ENCODE data around the gene ALK. TPM values are rescaled to one million over a fixed set of nuclear protein-coding genes. Genes with fewer than 3 reads are reported as not detected.

ALK gene
- total RNA-seq, 1 experiment from 2014 or later, result not detected

DNA sequence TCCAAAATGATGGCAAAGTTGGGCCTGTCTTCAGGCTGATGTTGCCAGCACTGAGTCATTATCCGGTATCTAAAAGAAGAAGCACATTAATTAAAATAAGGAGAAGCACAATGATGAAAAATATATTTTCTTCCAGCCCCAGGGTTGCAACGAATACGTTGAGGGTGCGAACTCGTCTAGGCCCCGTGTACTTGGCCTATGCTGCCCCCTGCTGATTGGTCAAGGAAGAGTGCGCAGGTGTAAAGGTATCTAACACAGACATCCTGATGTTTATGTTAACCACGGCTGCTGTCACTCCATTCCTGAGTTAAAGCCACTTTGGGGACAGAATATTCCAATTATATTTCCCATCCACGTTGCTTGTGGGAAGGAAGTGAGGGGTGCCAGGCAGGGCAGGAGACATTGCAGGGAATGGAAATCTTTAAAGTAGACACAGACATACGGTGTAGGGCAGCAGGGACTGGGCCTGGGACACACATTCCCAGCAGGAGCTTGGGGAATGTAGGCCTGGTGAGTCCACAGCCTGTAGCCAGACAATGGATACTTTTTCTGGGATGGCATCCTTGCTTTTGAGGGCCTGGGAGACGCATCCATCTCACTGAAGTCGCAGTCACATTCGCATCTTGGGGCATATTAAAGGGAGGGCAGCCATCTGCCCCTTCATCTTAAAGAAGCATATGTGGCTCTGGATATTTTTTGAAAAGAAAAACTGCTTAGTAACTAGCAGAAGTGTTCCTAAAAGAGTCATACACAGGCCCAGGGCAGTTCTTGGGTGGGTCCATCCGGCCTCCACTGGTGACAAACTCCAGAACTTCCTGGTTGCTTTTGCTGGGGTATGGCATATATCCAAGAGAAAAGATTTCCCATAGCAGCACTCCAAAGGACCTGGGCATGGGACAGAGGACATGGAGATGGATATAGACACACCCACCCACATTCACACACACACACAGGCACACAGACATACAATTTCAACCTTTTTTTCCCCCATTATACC lies 724.3 kb downstream of the ALK start:
- peak; percentile 30 for DNase-seq (ENCODE audit: low spot score)

DNA sequence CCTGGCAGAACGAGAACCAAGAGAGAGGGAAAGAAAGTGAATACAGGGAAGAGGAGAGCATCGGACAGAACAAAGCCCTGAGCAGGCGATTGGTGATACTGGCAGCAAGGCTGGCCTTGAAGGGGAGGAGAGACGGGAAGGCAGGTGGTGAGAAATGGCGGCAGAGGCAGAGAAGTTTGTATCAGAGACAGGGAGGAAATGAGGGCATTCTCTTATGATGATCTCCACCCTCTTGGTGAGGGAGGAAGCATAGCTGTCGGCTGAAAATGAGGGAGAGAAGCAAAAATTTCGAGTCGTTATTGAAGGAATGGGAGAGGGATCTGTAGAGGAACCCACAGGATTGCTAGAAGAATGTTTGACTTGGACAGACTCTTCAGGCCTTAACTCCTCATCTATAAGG lies 725.6 kb downstream of the ALK start:
- DNase-seq (ENCODE audit: low spot score), result no peak

DNA sequence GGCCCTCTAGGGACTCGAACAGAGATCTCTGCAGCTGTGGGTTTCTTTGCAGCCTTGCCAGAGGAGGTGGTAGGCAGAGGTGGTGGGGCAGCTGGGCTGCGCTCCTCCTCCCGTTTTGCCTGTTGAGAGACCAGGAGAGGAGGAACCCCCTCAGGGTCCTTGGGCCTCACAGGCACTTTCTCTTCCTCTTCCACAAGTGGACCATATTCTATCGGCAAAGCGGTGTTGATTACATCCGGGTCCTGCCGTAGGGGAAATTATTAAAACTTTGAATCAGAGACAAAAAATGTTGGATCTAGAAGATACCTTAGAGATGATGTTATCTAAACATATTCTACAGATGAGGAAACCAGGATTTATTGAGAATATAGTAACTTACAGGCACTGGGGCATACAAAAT lies 727.7 kb downstream of the ALK start:
- no peak for DNase-seq (ENCODE audit: low spot score)

DNA sequence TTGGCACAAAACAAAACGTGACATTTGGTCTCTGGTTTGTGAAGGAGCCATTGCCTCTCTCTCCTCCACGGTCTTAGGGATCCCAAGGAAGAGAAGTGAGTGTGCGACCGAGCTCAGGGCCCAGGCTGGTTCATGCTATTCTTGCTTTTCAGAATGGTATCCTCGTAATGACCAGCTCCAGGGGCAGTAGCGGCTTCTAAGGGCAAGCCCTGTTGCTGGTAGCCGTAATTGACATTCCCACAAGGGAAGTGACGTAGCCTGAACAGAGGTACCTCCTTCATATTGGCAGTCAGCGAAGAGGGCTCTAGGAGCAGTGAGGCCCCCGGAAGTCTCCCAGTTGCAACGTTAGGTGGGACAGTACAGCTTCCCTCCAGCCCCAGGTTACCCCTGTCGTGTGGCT lies 728.3 kb downstream of the ALK start:
- no peak for DNase-seq (ENCODE audit: low spot score)

- no peak for DNase-seq (ENCODE audit: low spot score)
Measured at GRCh38 chr2:29192526-29192925, 728.9 kb downstream of the ALK start.

- no peak for DNase-seq (ENCODE audit: low spot score)
Measured at GRCh38 chr2:29191817-29192216, 729.6 kb downstream of the ALK start.

DNA sequence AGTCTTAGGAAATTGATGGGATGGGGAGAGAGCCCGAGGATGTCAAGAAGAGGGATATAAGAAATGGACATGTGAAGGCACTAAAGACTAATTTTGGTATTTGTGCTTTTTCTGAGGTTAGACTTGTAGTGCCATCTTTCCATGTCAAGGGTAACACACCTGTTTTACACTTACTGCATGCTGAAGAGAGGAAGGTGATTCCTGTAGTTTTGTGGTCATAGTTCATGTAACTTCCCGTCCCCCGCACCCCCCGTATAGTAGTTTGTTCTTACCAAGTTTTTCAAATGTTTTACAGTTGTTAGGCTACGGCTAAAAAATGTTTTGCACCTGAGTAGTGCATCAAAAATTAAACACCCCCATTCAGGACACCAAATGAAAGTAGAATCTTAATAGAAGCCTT lies 732.3 kb downstream of the ALK start:
- no peak for DNase-seq (ENCODE audit: low spot score)

DNA sequence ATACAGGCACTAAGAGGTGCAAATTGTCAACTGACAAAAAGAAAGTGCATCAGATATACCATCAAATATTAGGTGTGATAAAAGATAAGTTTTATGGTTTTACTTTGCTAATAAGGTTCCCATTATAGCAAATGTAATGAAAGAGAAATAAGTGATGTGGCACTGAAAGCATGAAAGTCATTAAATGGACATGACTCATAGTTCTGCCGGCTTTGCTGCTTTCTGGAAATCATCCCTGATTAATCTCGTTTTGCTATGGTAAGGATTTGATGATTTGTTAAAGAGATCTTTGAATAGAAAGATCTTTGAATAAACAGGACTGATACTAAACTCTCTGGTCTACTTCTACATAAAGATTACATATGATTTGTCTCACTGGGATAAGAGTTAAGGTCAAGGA lies 733.5 kb downstream of the ALK start:
- no peak for DNase-seq (ENCODE audit: low spot score)

DNA sequence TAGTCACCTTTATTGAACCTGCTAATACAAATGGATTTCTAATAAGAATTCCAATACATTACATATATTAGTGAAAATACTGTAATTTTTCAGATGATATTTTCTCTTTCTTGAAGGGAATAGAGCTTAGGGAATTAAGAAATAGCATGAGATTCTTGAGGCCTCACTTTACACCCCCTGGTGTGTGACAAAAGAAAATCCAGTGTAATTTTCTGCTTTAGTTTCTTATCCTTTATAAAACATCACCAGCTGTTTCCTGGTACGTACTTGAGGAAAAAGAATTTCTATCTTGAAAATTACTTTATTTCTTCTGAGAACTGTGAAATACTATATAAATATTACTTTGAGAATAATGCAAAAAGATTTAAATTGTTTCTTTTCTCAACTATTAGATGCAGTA lies 734.6 kb downstream of the ALK start:
- no peak for DNase-seq (ENCODE audit: low spot score)

- DNase-seq (ENCODE audit: low spot score), result no peak
Measured at GRCh38 chr2:29184531-29184930, 736.9 kb downstream of the ALK start.

DNA sequence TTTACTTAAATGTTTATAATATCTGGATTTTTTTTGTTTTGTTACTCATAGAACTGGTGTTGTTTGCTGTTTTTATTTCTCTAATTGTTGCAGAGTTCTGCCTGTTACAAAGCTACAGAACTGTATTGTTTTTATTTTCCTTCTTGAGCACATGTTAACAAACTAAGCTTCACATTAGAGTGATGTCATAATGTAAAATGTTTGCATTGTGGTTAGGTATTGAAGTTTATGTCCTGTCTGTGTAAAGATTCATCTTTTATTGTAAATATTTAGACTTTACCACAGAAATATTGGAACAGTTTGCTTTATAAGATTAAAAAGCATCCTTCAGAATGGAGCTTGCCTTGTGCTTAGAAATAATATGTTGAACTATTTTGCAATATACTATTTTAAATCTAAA lies 738.5 kb downstream of the ALK start:
- no peak for DNase-seq (ENCODE audit: low spot score)

- no peak for DNase-seq (ENCODE audit: low spot score)
Measured at GRCh38 chr2:29182334-29182733, 739.1 kb downstream of the ALK start.

DNA sequence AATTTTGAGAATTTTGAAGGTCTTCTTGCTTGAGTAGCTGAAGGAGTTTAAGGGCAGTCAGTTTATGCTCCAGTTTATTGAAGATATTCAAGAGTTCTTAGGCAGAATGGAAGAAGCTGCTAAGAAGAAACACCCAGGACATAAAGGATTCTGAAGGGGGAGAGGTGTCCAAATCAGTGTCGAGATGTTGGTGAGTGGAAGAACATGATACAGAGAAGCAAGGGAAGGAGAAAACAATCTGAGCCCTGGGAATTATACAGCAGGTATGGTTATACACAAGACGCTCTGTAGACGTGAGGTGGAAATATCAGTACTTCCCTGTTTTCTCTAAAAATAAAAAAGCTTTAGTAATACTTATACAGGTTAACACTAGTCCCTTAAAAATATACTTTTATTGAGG lies 746.0 kb downstream of the ALK start:
- no peak for DNase-seq (ENCODE audit: low spot score)

GRCh38 chr2:29174937-29175336 lies 746.4 kb downstream of the ALK start:
- no peak for DNase-seq (ENCODE audit: low spot score)

DNA sequence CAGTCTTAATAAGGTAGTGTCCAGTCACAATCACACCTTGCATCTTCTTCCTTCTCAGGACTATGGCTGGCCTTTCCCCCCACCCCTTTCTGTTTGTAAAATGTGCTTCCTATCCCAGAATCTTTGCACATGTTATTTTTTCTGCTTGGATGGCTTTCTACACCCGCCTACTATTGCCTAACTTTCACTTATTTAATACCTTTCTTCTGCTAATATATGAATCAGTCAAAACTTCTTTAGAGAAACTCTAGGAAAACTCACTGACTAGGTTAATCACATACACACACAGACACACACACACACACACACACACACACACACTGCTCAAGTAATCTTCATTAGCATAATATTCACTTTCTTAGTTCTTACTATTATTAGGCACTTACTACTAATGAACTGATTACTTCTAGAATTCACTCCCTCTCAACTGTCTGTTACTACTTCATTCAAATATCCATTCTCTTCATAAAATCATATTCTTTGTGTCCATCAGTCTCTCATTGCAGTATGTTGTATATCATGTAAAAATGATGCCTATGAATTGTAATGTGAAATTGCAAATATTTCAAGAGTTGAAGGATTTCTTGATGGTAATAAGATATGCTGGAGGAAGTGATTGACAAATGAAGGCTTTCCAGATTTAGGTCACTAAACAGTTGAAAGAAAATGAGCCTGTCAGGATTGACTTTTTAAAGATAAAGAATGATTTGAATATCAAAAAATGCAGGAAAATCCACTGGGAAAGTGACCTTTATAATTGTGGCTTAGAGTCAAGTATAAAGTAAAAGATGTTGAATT lies 754.9 kb downstream of the ALK start:
- no peak for DNase-seq (ENCODE audit: low spot score)

- peak; percentile 39 for DNase-seq (ENCODE audit: low spot score)
Measured at GRCh38 chr2:29165362-29166241, 755.8 kb downstream of the ALK start.

- no peak for DNase-seq (ENCODE audit: low spot score)
Measured at GRCh38 chr2:29164091-29164846, 757.1 kb downstream of the ALK start.

DNA sequence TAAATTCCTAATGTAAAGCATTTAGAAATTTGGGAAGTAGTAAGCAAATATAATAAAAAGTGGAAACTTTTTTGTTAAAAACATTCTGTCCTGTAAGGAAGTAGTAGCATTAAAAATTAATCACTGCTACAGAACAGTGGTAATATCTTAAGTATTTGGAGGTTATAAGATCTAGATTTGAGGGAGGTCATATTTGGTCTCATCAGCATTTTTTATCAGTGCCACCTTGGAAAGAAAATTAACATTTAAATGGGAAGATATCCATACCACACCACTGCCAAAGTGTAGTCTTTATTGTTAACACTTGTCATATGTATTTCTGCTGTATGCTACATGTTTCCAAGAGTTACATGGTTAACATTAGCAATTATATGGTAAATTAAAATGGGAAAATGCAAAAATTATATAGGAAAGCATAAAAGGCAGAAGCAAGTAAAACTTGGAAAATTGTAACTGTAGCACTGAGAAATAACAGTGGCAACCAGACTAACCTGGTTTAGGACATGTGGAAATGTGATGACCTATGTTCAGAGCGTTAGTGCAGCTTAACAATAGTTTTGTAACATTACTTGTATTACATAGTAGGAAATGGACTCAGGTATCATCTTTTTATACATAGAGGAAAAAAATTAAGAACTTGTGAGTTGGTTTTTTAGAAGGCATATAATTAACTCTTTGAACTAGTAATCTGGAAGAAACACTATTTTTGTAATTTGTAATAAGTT lies 759.0 kb downstream of the ALK start:
- DNase-seq (ENCODE audit: low spot score), result no peak

- no peak for DNase-seq (ENCODE audit: low spot score)
Measured at GRCh38 chr2:29160184-29160583, 761.2 kb downstream of the ALK start.

DNA sequence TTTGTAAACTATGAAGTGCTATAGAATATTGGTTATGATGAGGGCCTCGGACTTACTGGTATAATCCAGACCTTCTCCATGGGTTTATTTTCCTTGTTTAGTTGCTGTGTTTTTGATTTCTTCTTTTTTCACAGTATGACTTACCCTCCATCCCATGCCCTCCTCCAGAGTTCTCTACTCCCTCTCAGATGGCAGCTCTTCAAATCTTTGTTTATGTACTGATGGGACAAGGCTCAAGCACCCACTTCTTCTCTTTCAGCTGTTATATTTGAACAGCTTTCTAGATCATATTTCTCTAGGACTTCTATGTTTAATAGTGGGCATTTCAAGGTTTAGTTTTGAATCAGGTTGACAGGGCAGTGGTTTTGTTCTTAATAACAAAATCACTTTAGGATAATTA lies 762.3 kb downstream of the ALK start:
- no peak for DNase-seq (ENCODE audit: low spot score)
